CD1c-positive myeloid dendritic cell (primary cell): ENCODE results near the gene HNRNPA3.
A peak's percentile ranks its signal among the peaks of the same experiment; 100 is the strongest.
"Not testable (repeated sequence)": the region's sequence is repeated elsewhere in the genome, so short reads cannot be mapped to it uniquely, and the experiment has no call there.

Source experiments
- DNase-seq: peaks from one replicate; pipeline ENCODE4 v3.0.0-alpha.2; 2016; ENCODE audit errors: extremely low spot score

Gene HNRNPA3

DNA sequence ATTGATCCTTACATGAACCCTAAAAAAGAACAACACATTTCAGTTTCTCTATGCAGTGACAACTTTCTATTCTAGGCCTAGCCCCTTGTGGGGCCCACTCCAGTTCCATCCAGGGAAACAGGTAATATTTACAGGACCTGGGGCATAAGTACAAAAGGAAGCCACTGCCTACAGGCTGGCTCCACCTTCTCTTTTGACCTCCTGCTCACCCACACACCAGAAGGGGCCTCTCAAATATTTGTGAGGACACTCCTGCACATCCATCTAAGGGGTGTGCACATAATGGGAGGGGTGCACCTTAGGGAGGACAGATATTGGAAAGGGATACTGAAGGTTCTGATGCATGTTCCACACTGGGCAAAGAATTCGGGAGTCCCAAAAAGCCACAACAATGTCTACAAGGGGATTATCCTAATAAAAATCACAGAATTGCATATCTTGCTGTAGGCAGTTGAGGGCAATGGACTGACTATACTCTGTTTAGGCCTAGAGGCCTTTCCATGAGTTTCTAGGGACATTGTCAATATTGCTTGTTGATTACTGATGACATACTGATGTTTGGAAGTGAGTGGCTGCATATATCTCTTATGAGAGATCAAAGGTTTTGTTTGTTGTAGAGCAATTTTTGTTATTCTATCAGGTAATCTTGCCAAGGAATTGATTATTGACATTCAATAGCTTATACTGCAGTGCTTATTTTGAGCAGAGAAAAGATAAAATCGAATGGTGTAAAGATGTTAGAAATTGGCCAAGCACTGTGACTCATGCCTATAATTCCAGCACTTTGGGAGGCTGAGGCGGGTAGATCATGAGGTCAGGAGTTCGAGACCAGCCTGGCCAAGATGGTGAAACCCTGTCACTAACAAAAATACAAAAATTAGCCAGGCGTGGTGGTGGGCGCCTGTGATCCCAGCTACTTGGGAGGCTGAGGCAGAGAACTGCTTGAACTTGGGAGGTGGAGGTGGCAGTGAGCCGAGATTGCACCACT lies 23.8 kb upstream of the HNRNPA3 start:
- DNase-seq = no peak

DNA sequence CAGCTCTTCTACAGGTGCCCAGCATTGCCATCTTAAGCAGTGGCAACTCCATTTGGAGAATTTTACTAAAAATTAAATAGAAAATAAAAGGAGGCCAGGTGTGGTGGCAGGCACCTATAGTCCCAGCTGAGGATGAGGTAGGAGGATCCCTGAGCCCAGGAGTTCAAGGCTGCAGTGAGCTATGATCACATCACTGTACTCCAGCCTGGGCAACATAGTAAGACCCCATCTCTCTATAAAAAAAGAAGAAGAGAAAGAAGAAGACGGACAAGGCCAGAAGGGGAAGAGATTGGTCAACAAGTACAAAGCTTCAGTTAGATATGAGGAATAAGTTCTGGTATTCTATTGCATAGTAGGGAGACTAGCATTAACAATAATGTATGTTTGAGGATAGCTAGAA lies 21.7 kb upstream of the HNRNPA3 start:
- DNase-seq = no peak

DNA sequence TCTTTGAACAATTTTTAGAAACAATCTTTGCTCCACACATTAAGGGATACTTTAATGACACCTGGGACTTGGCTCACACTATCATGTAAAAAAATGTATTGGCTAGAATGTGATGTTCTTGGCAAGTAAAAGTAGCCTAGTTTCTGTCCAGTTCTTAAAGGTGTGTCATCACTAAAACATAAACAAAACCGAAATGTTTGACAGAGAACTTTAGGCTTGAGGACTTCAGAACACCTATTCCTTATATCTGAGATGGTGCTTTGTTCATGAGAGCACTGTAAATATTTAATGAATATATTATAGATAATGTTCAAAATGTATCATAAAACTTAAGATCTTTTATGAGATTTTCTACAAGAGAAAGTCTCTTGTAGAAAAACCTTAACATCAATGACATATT lies 19.8 kb upstream of the HNRNPA3 start:
- no peak for DNase-seq

DNA sequence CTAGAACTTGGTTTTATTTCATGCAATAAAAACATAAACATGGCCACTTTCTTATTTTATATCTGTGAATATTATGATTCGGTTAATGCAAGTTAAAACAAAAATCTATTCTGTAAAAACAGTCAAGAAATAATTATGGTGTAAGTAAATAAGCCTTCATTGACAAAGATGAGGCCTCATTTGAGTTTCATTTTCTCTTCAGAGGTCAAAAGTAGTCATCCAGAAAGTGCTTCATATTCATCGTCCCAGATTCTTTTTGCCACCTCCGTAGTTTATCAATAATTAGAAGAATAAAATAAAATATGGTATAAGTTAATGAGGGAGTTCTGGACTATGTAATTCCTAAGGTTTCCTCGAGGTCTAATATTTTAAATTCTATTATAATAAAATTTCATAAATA lies 19.4 kb upstream of the HNRNPA3 start:
- DNase-seq = no peak

DNA sequence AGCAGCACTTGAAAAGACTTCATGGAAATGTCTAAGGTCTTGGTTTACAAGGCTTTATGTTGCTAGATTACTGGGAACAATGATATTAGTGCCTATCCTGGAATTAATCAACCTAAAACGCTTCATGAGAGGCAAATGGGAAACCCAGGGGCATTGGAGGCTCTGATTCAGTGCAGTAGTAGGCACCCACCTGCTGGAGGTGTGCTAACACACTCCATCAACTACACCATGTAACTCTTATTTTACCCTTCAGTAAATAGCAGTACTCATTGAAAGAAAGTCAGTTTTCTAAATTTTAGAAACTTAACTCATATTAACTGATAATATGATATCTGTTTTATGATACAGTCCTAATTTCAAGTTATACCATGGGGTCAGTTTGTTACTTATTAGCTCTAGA lies 17.4 kb upstream of the HNRNPA3 start:
- no peak for DNase-seq

DNA sequence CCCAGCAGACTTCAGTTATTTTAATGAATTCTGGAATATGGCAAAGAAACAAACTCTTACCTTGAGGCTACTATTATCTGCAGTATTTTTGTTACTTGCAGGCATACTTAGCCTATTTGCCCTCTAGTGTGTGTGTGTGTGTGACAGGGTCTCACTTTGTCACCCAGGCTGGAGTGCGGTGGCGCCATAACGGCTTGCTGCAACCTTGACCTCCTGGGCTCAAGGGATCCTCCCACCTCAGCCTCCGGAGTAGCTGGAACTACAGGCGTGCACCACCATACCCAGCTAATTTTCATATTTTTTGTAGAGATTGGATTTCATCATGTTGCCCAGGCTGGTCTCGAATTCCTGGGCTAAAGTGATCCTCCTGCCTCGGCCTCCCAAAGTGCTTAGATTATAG lies 12.2 kb upstream of the HNRNPA3 start:
- DNase-seq = not testable (repeated sequence)

DNA sequence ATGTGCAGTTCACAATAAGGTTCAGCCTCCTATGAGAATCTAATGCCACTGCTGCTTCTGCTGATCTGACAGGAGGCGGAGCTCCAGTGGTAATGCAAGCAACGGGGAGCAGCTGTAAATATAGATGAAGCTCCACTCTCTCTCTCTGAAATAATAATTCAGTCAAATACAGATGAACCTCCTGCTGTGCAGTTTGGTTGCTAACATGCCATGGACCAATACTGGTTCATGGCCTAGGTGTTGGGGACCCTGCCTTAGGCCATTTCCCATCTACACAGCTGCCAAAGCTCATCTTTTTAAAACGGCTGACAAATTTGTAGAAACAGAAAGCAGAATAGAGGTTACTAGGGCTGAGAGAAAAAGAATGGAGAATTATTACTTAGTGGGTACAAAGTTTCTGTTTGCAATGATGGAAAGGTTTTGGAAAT lies 10.7 kb upstream of the HNRNPA3 start:
- DNase-seq = no peak

DNA sequence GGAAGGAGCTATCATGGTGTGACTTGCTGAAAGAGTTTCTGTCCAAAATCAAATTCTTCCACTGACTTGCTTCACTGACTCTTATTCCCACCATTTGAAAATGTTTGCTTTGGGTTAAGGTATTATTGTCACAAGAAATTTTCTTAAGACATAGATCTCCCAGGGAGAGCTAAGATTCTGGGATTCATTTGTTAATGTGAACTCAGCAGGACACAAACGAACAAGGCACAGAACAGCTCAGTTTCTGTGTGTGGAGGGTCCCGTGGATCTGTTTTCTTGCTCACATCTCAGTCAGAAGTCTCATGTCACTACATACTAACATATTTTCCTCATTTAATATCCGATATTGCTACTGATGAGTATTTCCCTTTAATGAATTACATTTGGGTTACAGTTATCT lies 8.2 kb upstream of the HNRNPA3 start:
- no peak for DNase-seq

DNA sequence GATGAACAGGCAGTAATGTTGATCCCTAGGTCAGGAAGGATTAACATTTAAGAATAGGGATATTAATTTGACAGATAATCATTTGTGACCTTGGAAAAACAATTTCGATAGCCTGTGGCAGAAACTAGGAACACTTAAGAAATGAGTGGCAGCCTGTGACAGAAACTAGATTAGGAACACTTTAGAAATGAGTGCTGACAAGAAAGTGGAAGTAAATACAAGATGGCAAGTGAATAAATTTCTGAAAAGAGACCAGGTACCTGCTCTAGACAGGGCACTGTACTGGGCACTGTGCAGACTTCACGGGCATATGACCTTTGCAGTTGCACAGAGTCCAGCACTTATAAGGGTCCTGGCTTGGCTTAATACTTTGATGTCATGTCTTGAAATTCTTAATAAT lies 5.5 kb upstream of the HNRNPA3 start:
- no peak for DNase-seq

DNA sequence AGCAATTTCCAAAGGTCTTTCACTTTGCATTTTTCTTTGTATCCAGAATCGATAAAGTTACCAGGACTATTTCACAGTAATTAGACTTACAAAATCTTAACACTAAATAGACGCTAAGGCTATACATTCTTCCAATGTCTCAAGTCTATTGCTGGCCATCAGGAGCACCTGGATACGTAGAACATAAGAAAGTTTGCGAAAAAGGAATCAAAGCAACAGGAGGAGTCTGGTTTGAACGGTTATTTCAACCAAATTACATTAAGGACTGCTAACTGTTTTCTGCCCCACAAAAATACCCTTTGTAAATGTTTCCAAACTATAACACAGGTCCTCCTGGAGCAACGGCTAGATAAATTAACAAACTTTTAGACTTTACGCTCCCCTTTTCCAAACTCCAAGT lies 1.4 kb upstream of the HNRNPA3 start:
- no peak for DNase-seq

DNA sequence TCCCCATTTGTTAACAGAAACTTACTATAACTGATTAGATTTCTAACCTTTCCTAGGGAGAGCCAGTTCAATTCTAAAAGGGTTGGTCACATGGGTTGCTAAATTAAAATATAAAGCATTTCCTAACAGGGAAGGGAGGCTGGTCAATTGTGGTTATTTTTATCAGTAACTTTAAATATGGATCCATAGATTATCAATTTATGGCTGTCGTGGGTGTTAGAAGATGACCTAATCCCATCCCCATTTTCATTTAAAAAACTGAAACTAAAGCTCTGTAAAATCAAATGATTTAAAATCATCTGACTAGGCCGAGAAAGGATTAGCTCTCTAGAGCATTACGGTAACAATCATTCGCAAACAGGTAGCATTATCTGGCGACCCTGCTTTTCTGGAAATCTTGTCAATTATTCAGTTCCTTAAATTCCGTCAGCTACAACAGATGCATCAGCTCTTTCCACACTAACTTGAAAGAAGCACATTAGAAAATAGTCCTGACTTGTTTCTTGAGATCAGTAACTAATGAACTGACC lies 953 bp upstream of the HNRNPA3 start:
- no peak for DNase-seq

DNA sequence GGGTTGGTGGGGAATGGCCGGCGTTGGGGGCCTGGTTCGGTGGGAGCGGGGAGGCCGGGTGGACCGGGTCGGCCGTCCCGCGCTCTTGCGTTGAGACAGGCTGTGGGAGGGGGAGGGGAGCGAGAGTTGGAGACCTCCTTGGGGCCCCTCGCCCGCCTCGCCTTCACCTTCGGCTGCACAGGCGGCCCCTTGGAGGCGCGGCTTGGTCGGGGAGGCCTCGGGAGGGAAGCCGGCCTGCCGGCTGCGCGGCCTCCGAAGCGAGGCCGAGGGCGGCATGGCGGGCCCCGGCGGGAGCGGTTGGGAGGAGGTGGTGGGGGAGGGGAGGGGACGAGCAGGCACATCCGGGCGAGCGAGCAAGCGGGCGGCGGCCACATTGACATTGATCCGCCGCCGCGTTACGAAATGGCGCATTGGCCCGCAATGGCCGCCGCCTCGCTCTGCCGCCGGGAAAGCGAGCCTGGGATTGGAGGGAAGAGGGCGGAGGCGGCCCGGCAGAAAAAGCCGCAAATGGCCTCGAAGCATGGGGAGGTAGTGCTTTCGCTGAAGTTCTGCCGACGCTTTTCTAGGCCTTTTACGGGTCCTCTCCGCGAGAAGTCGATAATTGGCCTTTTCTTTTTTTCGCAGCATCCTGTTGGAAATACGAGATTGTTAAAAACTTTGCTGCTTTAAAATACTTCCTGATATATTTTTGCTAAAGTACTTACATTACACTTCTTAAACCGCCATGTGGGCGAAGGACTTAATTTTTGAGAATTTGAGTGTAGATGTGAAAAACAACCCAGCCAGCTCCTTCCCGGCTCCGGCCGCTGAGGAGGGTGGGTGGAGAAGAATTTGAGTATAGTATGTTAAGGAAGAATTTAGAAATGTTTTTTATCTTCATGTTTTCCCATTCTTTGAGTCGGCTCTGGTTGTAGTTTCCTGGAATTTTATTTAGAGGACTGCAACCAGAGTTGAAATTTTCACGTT lies 580 bp downstream of the HNRNPA3 start:
- DNase-seq = peak; percentile 97

DNA sequence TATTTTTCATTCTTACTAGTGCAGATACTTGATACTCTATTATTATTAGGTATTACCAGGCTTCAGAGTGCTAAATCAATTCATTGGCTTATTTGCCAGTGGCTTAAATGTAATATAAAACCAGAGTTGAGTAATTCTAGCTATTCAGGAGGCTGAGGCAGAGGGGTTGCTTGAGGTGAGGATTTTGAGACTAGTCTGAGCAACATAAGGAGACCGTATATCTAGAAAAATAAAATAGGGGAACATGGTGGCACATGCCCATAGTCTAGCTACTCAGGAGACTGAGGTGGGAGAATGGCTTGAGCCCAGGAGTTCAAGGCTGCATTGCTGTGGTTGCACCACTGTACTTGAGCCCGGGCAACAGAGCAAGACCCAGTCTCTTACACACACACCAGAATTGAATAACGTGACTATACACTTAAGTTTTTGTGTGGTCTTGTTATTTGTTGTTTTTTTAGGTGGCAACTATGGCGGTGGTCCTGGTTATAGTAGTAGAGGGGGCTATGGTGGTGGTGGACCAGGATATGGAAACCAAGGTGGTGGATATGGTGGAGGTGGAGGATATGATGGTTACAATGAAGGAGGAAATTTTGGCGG lies 4.8 kb downstream of the HNRNPA3 start:
- no peak for DNase-seq

DNA sequence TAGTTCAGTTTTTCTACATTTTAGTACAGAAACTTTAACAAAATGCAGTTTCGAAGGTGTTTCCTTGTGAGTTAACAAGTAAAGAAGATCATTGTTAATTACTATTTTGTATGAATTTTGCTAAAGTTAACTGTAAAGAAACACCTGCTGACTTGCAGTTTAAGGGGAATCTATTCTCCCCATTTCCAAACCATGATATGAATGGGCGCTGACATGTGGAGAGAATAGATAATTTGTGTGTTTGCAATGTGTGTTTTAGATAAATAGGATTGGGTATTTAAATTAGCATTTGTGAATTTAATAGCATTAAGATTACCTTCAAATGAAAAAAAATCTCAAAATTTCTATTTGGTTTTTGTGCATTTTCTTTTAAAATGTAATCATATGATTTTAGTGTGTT lies 7.2 kb downstream of the HNRNPA3 start:
- DNase-seq = not testable (repeated sequence)

DNA sequence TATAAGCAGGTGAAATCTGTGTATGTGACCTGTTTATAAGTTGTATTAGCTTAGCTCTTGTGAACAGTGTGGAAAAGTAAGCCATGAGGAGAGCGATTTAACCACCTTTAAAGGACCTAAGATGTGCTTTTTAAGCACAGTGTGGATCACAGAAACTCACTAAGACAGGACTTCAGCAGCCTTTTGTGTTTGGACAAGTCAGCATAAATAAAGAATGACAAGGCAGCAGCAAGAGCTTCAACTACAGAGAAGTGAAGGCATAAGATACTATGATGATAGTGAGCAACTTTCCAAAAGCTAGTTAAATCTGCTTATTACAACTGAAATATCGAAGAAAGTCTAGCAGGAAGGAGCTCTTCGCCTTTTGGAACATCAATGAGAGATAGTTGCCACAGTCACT lies 8.9 kb downstream of the HNRNPA3 start:
- DNase-seq = no peak

DNA sequence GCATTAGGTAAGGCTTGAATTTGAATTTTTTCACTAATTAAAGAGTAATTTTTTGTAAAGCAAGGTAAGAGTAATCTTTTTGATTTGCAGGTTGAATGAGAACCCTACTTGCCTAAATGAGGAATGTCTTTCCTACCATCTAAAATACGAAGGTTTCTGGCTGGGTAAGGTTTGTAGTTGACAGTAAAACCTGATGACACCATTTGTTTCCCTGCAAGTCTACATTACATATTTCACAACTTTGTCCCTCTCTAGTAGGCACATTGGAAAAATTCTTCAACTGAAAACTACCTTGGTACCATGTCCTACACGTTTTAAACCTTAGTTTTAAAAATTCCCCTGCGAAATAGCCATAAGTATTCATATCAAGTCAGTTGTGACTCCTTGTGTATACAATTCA lies 9.4 kb downstream of the HNRNPA3 start:
- no peak for DNase-seq

DNA sequence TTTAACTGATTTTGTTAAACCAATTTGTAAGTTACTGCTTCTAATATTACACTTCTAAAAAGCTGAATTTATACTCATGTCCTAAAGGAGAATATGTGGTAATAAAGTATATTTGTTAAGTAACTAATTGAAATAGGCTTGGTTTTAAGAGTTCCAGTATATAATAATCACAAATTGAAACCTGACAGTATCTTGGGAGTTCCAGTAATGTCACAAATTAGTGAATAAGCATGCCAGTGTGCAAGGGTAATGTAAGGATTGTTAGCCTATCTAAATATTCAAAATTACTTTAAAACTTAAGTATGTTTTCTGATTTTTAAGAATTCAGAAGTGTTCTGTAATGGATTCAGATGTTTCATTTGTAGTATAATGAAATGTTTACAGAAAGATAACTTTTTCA lies 10.8 kb downstream of the HNRNPA3 start:
- DNase-seq = not testable (repeated sequence)

DNA sequence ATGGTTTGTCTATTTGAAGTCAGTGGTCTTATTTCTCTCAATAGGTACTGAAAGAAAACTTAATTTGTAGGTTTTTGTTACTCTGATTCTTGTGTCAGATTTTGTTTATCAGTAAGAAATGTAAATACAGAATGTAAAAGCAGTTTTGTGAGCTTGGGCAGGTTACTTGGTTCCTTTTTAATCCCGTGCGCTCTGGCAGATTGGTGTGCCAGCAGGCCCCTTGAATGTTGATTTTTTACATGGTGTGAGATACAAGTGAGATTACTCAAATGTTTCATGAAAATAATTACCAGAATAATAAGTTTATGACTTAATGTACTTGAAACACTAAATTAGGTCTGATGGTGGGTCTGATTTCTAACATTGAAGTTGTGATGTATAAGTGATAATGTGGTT lies 13.4 kb downstream of the HNRNPA3 start:
- no peak for DNase-seq

DNA sequence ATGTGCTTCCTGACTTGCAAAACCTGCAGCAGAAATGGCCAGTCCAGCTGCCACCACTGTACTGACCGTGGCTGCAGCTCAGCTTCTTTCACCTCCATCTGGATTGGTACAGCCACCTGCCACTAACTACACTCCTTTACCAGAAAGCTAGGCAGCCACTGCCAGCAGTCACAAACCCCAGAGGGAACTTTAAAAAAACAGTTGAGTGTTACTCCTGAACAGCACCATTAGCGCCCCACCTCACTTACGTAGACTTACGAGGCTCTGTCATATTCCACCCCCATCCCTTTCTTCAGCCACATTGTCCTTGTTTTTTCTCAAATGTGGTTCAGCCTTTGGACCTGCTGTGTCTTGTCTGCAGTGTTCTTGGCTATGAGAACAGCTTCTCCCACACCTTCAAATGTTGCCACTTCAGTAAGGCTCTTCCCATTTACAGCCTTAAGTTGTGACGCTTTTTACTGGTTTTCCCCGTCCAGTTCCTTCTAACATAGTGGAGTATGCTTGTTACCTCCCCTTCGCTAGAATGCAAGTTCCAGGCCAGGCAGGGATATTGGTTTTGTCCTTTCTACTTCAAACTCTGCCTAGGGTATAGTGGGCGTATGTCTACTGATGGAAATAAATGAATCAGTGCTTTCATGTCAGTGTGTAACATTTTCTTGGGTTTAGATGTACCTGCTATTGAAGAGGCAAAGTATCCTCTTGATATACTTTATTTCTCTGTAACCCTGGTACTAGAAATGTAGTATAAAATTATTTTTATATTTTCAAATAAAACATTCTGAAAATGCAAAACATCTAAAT lies 17.0 kb downstream of the HNRNPA3 start:
- no peak for DNase-seq

DNA sequence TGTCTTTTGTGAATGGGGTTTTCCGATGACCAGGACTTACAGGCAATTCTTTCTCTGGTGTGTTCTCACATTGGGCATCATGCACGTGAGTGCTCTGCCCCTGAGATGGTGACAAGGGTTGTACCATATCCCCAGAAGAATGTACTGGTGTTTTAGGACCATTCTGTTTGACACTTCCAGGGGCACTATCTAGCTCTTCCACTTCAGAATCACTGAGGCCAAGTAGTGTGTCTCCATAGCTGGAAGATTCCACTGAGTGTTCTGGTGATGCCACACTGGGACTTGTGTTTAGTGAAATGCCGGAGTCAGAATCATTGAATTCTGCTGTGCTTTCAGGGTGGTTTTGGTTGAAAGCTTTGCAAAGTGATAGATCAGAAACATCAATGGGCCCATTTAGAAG lies 18.7 kb downstream of the HNRNPA3 start:
- DNase-seq = no peak

DNA sequence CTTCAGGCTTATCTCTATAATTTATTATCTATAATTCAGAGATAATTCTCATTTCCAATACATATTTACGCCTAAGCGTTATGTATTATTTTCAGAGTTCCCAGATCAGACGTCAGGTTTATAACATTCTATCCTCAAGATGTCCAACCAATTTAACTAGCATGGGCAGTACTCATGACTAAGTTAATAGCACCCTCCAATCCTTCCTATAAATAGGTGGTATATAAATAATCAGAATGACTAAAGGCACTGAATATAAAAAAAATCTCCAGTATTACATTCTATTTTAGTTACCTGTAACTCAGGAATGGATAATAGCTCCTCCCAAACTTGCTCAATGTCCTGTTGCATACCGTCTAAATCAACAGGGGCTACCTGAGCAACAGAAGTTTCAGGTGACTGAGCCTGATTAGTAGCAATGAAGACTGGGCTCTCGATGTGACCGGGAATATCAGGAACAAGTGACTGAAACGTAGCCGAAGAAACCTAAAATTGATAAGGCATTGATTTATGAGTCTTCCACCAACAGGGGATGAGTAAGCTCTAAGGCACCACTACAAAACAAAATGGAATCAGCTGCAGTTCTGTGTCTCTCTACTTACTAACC lies 19.6 kb downstream of the HNRNPA3 start:
- DNase-seq = no peak
